Smooth muscle cell (in vitro differentiated cells): ENCODE results near the gene GPX4. TPM values are rescaled to one million over a fixed set of nuclear protein-coding genes. Genes with fewer than 3 reads are reported as not detected.
A peak's percentile ranks its signal among the peaks of the same experiment; 100 is the strongest.
"Not testable (repeated sequence)": the region's sequence is repeated elsewhere in the genome, so short reads cannot be mapped to it uniquely, and the experiment has no call there.

ENCODE experiments used
- DNase-seq: peaks from one replicate; lab custom pipeline; 2025; ENCODE audit not compliant: unreplicated experiment; lab: John Stamatoyannopoulos, UW
- H2AFZ ChIP-seq: fragments of 200-600 bp; sonication (generic); 2 replicates; pipeline ENCODE4 v1.6.0; 2016; ENCODE audit warnings: antibody characterized with exemption, low read depth, mild to moderate bottlenecking
- H3F3A ChIP-seq: fragments of 200-600 bp; sonication (generic); 2 replicates; pipeline ENCODE4 v1.6.0; 2017; ENCODE audit warnings: antibody characterized with exemption, low read depth
- H3K27ac ChIP-seq: fragments of 200-600 bp; sonication (generic); 2 replicates; pipeline ENCODE4 v1.5.1; 2016; ENCODE audit warnings: low read depth, mild to moderate bottlenecking
- H3K27me3 ChIP-seq: fragments of 200-600 bp; sonication (generic); 2 replicates; pipeline ENCODE4 v1.6.1; 2016; ENCODE audit warnings: low read depth, mild to moderate bottlenecking
- H3K36me3 ChIP-seq: fragments of 200-600 bp; sonication (generic); 2 replicates; pipeline ENCODE4 v1.5.1; 2016; ENCODE audit warnings: low read depth
- H3K4me1 ChIP-seq: fragments of 200-600 bp; sonication (generic); 2 replicates; pipeline ENCODE4 v1.5.1; 2016; ENCODE audit warnings: low read depth
- H3K4me2 ChIP-seq: fragments of 200-600 bp; sonication (generic); 2 replicates; pipeline ENCODE4 v1.6.0; 2016; ENCODE audit warnings: mild to moderate bottlenecking
- H3K4me3 ChIP-seq: fragments of 200-600 bp; sonication (generic); 2 replicates; pipeline ENCODE4 v1.5.1; 2016; ENCODE audit warnings: mild to moderate bottlenecking
- H3K79me2 ChIP-seq: fragments of 200-600 bp; sonication (generic); 2 replicates; pipeline ENCODE4 v1.6.0; 2016; ENCODE audit warnings: low read depth, mild to moderate bottlenecking
- H3K9ac ChIP-seq: fragments of 200-600 bp; sonication (generic); 2 replicates; pipeline ENCODE4 v1.6.0; 2016; ENCODE audit warnings: low read depth
- H3K9me3 ChIP-seq: fragments of 200-600 bp; sonication (generic); replicated peaks from 2 replicates; pipeline ENCODE4 v1.5.1; 2016; ENCODE audit warnings: low read depth
- H4K20me1 ChIP-seq: fragments of 200-600 bp; sonication (generic); 2 replicates; pipeline ENCODE4 v1.6.0; 2016; ENCODE audit warnings: low read depth
- WGBS: methylation state at CpG from one replicate; pipeline ENCODE4 v1.1.7; 2016; ENCODE audit warnings: low lambda C conversion rate; 5-methylcytosine and 5-hydroxymethylcytosine counted together
- polyA plus RNA-seq: library from polyadenylated mRNA; unstranded; fragments of >200 nt; fragmentation: Nextera tagmentation; extraction: Ambion mirVana; gene quantifications from 2 replicates; pipeline ENCODE4 v1.2.1, GENCODE V29; 2016
- total RNA-seq: library from RNA; depleted of rRNA; stranded (reverse); fragments of >200 nt; gene quantifications from 2 replicates; pipeline ENCODE4 v1.2.3, GENCODE V29; 2014
- TF ChIP-seq, protein P1 (sequence below): fragments of 200-600 bp; sonication (generic); IDR thresholded peaks from 2 replicates; pipeline ENCODE4 v1.5.1; 2017; ENCODE audit warnings: borderline replicate concordance, mild to moderate bottlenecking, antibody characterized with exemption; ENCODE audit not compliant: insufficient read depth, poor library complexity, severe bottlenecking

GPX4 gene
- total and polyA plus RNA-seq, 2 experiments from 2014 or later, result 325 to 450 TPM

DNA sequence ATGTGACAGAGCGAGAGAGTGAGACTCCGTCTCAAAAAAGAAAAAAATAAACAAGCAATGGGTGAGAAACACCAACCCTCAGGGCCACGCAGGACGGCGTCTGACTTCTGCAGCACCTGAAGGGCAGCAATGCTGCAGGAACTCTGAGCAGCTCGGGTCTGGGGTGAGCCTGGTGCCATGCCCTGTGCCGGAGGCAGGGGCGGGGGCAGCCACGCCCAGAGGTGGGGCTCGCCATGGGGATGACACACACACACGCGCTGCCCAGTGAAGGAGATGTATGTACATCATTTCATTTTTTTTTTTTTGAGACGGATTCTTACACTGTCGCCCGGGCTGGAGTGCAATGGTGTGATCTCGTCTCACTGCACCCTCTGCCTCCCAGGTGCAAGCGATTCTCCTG lies 24.3 kb downstream of the GPX4 start:
- Histone ChIP-seq H3K79me2 (peaks cover 67% of the 10 kb centered on the region), H3K27me3 (no peaks in the 10 kb centered on the region), H3F3A (peaks cover 5% of the 10 kb centered on the region), H3K36me3 (no peaks in the 10 kb centered on the region), H4K20me1 (peaks cover 82% of the 10 kb centered on the region), H3K4me3 (no peak overlapping the region), H2AFZ (no peak overlapping the region), H3K27ac (no peak overlapping the region), H3K4me2 (no peak overlapping the region), H3K9ac (no peak overlapping the region), H3K4me1 (peaks cover 9% of the 10 kb centered on the region), H3K9me3 (no peaks in the 10 kb centered on the region)
- WGBS, result 96% methylated on average over 17 of the region's 17 CpGs
- TF ChIP-seq, protein P1, sequence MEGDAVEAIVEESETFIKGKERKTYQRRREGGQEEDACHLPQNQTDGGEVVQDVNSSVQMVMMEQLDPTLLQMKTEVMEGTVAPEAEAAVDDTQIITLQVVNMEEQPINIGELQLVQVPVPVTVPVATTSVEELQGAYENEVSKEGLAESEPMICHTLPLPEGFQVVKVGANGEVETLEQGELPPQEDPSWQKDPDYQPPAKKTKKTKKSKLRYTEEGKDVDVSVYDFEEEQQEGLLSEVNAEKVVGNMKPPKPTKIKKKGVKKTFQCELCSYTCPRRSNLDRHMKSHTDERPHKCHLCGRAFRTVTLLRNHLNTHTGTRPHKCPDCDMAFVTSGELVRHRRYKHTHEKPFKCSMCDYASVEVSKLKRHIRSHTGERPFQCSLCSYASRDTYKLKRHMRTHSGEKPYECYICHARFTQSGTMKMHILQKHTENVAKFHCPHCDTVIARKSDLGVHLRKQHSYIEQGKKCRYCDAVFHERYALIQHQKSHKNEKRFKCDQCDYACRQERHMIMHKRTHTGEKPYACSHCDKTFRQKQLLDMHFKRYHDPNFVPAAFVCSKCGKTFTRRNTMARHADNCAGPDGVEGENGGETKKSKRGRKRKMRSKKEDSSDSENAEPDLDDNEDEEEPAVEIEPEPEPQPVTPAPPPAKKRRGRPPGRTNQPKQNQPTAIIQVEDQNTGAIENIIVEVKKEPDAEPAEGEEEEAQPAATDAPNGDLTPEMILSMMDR, result no peak
- no peak for DNase-seq

DNA sequence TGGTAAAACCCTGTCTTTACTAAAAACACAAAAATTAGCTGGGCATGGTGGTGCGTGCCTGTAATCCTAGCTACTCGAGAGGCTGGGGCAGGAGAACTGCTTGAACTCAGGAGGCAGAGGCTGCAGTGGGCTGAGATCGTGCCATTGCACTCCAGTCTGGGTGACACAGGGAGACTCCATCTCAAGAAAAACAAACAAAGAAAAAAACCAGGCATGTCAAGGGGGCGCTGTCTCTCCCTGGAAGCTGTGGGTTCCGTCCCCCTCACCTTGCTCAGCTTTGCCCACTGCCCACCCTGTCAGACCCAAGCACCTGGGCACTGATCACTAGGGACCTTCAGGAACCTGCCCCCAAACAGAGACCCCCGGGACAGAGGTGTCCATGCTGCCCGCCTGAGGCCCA lies 25.3 kb downstream of the GPX4 start:
- H3F3A ChIP-seq, H3K9me3 ChIP-seq, H2AFZ ChIP-seq, H3K4me2 ChIP-seq, H3K4me1 ChIP-seq, DNase-seq, H3K27me3 ChIP-seq, H3K36me3 ChIP-seq, H3K4me3 ChIP-seq, H3K27ac ChIP-seq, H3K9ac ChIP-seq: not testable (repeated sequence)
- 97% methylated on average over 7 of the region's 7 CpGs for WGBS
- H4K20me1 ChIP-seq, result peaks cover 72% of the 10 kb centered on the region
- H3K79me2 ChIP-seq, result peaks cover 67% of the 10 kb centered on the region

DNA sequence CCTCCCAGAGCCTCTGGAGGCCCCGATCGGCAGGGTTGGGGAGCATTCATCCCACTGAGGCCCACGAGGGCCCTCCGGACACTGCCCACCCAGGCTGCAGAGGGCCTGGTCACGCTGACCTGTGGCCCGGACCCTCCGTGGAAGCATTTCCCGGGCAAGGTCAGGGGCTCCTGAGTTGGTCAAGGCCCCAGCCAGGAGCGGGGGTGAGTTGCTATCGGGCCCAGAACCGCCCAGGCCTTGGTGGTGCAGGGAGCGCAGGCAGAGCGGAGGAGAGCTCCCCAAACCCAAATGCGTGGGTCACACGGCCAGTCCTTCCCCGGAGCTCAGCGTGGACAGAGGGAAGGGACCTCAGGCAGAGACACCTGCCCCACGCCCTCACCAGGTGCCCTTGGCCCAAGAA lies 25.7 kb downstream of the GPX4 start:
- Histone ChIP-seq H3K4me2 (no peak overlapping the region), H3K36me3 (no peaks in the 10 kb centered on the region), H3K4me1 (peaks cover 10% of the 10 kb centered on the region), H3K27ac (no peak overlapping the region), H3K9me3 (no peaks in the 10 kb centered on the region), H3F3A (peaks cover 5% of the 10 kb centered on the region), H3K4me3 (no peak overlapping the region), H3K27me3 (no peaks in the 10 kb centered on the region), H2AFZ (no peak overlapping the region), H3K79me2 (peaks cover 67% of the 10 kb centered on the region), H3K9ac (no peak overlapping the region), H4K20me1 (peaks cover 68% of the 10 kb centered on the region)
- DNase-seq, result no peak
- TF ChIP-seq, protein P1, result no peak
- 96% methylated on average over 18 of the region's 18 CpGs for WGBS

DNA sequence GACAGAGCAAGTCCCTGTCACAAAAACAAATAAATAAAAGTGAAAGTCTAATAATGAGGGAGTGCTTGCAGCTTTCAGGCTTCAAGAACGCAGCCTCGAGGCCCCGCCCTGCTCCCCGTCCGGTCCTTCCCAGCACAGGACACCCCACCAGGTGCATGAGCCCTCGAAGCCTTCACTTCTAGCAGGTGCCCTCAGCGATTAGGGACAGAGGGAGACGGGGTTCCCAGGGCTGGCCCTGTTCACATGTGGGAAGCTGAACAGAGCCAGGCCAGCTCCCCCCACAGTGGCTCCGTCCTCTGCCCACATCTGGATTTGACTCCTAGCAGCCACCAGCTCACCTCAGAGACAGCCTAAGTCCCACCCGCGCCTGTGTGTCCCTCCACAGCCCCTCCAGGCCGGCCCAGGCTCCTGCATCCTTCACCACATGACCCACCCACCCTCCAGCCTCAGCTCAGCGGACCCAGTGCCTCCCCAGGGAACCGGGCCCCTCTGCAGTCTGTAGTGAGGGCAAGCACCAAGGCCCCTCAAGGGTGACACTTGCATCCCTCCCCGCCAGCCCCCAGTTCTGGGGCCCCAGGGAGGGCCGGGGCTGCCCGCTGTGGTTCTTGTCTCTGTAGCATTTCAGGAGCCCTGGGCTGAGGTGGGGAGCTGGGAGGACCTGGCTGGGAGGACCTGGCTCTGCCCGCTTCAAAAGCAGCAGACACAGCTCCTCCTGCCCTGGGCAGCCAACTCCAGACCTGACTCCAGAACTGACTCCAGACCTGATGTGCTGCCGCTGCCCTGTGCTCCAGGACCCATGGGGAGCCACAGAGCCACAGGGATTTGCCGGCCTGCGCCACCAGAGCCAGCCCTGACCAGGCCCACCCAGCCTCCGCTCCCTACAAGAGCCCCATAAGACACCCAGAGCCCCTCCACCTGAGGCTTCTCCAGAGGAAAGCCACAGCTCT lies 27.2 kb downstream of the GPX4 start:
- no peaks in the 10 kb centered on the region for H3K27me3 ChIP-seq
- H3K79me2 ChIP-seq, result peaks cover 54% of the 10 kb centered on the region
- H3K4me3 ChIP-seq, result peak overlapping the region; percentile 70
- H3K4me1 ChIP-seq, result peaks cover 10% of the 10 kb centered on the region
- peak overlapping the region; percentile 97 for H3K4me2 ChIP-seq
- no peaks in the 10 kb centered on the region for H3K36me3 ChIP-seq
- 58% methylated on average over 21 of the region's 22 CpGs for WGBS
- peaks cover 54% of the 10 kb centered on the region for H4K20me1 ChIP-seq
- DNase-seq, result no peak
- H3K9me3 ChIP-seq, result no peaks in the 10 kb centered on the region
- H3K9ac ChIP-seq, result peak overlapping the region; percentile 91
- TF ChIP-seq, protein P1, result no peak
- peak overlapping the region; percentile 93 for H3K27ac ChIP-seq
- no peak overlapping the region for H2AFZ ChIP-seq
- peaks cover 5% of the 10 kb centered on the region for H3F3A ChIP-seq
